Putamen (tissue), 1 donor: ENCODE results near the gene CHCHD3.
"Not testable (repeated sequence)": the region's sequence is repeated elsewhere in the genome, so short reads cannot be mapped to it uniquely, and the experiment has no call there.

Experiments
- DNase-seq: peaks from one replicate; pipeline ENCODE4 v3.0.0-alpha.2; 2016; ENCODE audit warnings: low spot score

The CHCHD3 gene

DNA sequence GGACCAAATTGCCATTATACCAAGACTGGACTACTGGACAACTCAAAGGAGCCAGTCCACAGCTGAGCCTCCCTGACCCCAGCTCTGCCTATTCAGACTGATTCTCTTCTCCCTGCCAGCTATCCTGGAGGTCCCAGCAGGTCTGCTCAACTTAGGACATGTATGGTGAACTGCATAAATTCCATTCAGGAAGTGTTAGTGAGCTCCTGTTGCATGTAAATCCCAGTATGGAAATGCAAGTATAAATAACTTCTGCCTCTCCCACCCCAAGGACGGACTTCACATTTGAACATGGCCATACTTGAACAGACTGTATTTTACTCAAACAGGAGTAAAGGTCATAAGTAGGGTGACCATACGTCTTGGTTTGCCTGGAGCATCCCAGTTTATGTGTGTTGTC lies 128.4 kb downstream of the CHCHD3 start:
- no peak for DNase-seq

GRCh38 chr7:132950725-132951124 lies 131.2 kb downstream of the CHCHD3 start:
- DNase-seq: no peak

- DNase-seq: no peak
Observed at GRCh38 chr7:132947011-132947410, 134.9 kb downstream of the CHCHD3 start.

- DNase-seq: no peak
Observed at GRCh38 chr7:132944774-132945173, 137.1 kb downstream of the CHCHD3 start.

GRCh38 chr7:132943645-132944044 lies 138.2 kb downstream of the CHCHD3 start:
- DNase-seq: no peak

DNA sequence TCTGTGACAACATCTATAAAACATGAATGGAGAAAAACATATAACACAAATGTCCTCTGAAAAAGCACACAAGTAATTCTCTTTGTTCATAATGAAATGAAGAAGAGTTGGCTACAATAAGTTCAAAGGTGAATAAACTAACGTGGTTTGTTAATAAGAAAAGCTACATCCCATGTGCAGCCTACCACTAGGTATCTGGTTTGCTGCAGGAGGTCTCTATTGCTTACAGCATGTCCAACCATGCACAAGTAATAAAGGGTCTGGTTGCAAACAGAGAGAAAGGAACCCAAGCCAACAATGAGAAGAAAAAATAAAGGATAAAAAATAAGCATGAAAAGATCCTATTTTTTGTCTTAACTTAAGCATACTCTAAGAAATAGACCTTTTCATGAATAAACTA lies 139.2 kb downstream of the CHCHD3 start:
- DNase-seq: no peak

GRCh38 chr7:132941905-132942304 lies 140.0 kb downstream of the CHCHD3 start:
- DNase-seq: no peak

DNA sequence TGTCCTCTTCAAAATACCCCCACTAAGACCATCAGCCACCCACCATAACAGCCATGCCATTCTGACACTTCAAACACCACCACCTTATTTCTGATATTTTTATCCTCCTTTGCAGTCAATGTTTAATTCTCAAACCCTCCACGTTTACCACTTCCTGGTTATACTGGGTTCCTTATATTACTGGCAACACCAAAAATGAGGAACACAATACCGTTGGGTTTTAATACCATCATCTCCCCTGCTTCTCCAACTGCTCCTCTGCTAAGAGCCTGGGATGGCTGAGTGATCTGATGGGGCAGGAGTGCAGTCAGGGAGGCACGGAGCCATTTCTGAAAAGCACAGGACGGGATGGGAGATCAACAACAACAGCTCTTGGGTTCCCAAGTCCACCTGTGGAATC lies 140.5 kb downstream of the CHCHD3 start:
- DNase-seq: no peak

GRCh38 chr7:132940084-132940483 lies 141.8 kb downstream of the CHCHD3 start:
- no peak for DNase-seq

- DNase-seq: no peak
Observed at GRCh38 chr7:132939495-132939894, 142.4 kb downstream of the CHCHD3 start.

GRCh38 chr7:132937286-132937685 lies 144.6 kb downstream of the CHCHD3 start:
- peak; percentile 18 for DNase-seq

DNA sequence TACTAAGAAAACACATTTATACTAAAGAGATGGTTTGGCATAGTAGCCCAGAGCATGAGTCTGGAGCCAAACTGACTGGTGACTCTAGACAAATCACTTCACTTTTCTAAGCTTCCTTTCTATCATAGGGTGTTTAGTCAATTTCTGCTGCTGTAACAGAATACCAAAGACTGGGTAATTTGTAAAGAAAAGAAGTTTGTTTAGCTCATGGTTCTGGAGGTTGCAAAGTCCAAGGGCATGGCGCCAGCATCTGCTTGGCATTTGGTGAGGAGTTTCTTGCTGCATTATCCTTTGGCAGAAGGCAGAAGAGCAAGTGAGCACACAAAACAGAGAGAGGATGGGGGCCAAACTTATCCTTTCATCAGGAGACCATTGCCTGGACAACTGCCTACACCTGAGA lies 146.3 kb downstream of the CHCHD3 start:
- no peak for DNase-seq

DNA sequence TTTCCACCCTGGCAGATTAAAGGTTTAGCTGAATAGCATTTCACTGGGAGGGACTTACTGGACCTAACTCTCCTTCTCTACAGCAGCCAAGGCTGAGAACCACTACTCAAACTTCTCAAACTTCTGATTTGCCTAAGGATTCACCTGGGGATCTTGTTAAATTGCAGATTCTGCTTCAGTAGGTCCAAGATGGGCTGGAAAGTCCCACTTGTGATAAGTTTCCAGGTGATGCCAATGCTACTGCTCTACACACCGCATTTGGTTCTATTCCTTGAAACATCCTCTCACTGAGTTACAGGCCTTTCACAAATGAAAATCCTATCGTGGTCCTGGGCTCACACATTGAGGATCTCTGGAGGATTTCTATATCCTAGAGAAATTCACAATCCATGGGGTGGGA lies 147.9 kb downstream of the CHCHD3 start:
- DNase-seq: no peak

GRCh38 chr7:132933072-132933458 lies 148.8 kb downstream of the CHCHD3 start:
- no peak for DNase-seq

DNA sequence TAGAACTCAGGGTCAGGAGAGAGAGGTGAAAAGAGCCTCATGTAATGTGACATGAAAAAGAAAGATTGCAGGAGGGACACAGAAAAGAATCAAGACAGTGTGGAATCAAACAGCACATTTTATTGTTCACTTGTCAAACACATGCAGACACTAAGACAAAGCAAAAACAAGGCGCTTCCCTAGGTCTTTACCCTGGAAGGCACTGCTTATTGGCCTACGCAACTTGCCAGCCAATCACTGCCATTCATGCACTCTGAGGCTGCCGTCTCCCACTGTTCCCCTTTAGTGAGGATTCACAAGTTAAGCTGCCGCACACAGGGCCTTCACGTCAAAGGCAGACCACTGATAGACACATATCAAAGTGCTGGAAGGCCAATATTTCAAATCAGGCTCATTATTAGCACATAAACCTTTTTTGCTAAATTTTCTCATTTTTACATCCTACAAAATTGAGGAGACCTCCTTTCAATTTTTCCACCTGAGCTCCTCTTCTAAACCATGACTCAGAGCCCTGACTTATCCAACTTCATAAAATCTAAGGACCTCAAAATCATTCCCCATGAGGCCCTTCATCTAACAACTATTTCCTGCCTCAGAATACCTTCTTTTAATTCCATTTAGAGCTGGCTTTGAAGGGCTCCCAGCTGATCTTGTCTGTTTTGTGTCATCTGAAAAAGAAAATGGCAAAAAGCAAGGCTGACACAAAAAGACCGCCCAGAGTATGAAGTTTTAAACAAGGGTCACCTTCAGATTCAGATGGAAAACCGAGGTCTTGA lies 149.4 kb downstream of the CHCHD3 start:
- DNase-seq: no peak

DNA sequence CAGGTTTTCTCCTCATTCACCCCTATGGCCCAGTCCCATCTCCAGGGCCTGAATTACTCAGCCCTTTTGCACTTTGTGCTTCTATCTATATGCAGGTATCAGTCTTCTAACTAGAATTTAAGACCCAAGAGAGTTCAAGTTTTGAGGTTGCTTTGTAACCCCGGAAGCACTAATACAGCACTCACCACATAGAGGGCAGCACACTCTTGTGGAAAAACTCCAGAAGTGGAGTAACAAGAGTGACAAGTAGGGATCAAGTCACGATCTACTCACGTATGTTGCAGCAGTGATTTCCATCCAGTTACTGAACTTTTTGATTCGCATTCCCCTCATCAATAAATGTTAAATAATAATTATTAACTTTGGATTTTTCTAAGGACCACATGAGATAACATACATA lies 151.0 kb downstream of the CHCHD3 start:
- DNase-seq: no peak

DNA sequence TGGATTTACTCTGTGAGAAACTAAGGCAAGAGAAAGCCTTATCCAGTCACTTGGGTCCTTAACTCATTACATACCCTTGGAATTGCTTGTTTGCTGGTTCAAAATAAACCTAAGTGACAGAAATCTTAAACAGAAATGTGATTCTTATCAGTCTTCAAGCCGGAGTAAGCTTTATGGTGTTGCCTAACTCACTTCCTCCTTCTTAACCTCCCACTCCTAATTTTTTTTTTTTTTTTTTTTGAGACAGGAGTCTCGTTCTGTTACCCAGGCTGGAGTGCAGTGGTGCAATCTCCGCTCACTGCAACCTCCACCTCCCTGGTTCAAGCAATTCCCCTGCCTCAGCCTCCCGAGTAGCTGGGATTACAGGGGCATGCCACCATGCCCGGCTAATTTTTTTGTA lies 151.9 kb downstream of the CHCHD3 start:
- not testable (repeated sequence) for DNase-seq

DNA sequence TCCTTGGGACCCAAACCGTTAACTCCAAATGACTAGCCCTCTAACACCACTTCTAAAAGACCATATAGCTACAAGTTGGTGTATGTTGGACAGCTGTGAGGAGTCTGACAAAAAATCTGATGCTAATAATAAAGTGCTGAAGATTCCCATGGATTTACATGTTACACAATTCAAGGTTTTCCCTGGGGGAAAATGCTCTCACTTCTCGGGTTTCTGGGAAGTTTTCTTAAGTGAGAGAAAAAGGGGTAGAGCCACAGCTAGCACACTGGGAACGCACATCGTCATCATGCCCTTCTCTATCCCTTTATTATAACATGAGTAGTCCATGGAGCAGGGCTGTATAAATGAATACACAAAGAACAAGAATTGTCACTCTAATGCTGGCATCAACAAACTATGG lies 162.1 kb downstream of the CHCHD3 start:
- DNase-seq: no peak

- DNase-seq: no peak
Observed at GRCh38 chr7:132915647-132916046, 166.2 kb downstream of the CHCHD3 start.

GRCh38 chr7:132910657-132911056 lies 171.2 kb downstream of the CHCHD3 start:
- DNase-seq: no peak

DNA sequence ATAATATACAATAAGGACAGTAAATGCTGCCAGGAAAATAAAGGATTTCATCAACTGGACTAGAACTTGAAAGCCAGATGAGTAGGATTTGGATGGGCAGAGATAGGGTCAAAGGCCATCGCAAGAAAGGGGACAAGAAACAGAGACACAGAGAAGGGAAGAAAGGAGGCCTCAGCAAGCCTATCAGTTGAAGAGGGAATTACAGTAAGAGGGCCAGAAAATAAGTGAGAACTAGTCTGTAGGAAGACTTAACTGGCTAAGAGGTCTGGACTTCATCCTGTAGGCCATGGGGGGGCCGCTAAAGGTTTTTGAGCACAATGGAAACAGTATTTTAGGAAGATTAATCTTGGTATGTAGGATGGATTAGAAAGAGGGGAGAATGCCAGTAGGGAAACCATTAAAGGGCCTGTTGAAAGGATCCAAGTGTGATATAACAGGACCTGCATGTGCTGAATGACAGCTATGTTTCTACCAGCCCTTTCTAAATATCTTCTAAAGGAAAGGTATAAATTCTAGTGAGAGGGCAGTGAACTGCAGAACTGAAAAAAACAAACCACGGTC lies 174.4 kb downstream of the CHCHD3 start:
- no peak for DNase-seq

GRCh38 chr7:132906193-132906835 lies 175.6 kb downstream of the CHCHD3 start:
- peak; percentile 52 for DNase-seq

- not testable (repeated sequence) for DNase-seq
Observed at GRCh38 chr7:132905136-132905535, 176.8 kb downstream of the CHCHD3 start.
